SH-SY5Y (cell line): Measurements from ENCODE around the gene STXBP6.

Experiments used
- GATA2 ChIP-seq: IDR thresholded peaks from 2 replicates; pipeline ENCODE4 v1.6.1; 2011; ENCODE audit warnings: mild to moderate bottlenecking, low read depth, low read length
- GATA3 ChIP-seq: IDR thresholded peaks from 2 replicates; pipeline ENCODE4 v1.6.1; 2011; ENCODE audit warnings: low read depth, mild to moderate bottlenecking, low read length, moderate library complexity

- TF ChIP-seq GATA2, result no peak
- no peak for TF ChIP-seq GATA3
These were observed 102.8 kb downstream of the STXBP6 start for GRCh38 chr14:24947131-24947530.
